IPS-18a (cell line): ENCODE measurements around the gene ATXN7.
A peak's percentile ranks its signal among the peaks of the same experiment; 100 is the strongest.

Experiments used
- H3K27ac ChIP-seq: one replicate; pipeline ENCODE4 v1.5.1; 2013; ENCODE audit warnings: low read length
- H3K27me3 ChIP-seq: one replicate; pipeline ENCODE4 v1.6.1; 2013; ENCODE audit warnings: mild to moderate bottlenecking, low read length; ENCODE audit not compliant: control insufficient read depth, insufficient read depth
- H3K36me3 ChIP-seq: one replicate; pipeline ENCODE4 v1.6.1; 2013; ENCODE audit warnings: low read depth, low read length; ENCODE audit not compliant: control insufficient read depth
- H3K4me1 ChIP-seq: one replicate; pipeline ENCODE4 v1.6.1; 2013; ENCODE audit warnings: low read depth, low read length; ENCODE audit not compliant: control insufficient read depth
- H3K4me3 ChIP-seq: one replicate; pipeline ENCODE4 v1.5.1; 2013; ENCODE audit warnings: low read length
- H3K9ac ChIP-seq: one replicate; pipeline ENCODE4 v1.6.1; 2013; ENCODE audit warnings: mild to moderate bottlenecking, low read length, moderate library complexity
- H3K9me3 ChIP-seq: one replicate; pipeline ENCODE4 v1.6.1; 2013; ENCODE audit warnings: low read depth, low read length; ENCODE audit not compliant: control insufficient read depth

The ATXN7 gene

DNA sequence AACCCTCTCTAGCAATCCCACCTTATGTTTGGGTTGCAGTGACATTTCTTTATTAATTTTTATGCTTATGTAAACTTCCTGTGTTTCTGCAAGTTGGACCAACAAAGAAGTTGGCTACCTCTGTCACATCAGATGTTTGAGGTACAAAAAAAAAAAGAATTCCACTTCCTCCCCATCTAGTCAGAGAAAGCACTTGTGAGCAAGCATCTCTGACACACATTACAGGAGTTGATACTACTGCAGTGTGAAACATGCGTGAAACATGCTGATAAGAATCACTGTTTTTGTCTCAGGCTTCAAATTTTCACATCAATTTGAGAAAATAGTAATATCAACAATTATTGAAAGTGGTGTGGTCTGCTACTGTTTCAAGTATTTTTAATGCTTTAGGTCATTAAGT is 47.2 kb downstream of the ATXN7 start:
- Histone ChIP-seq H3K9ac (peak overlapping the region; percentile 56), H3K4me3 (peak overlapping the region; percentile 77), H3K27ac (no peak overlapping the region)

GRCh38 chr3:63911509-63911872 is 47.8 kb downstream of the ATXN7 start:
- H3K36me3 ChIP-seq = no peaks in the 10 kb centered on the region
- no peaks in the 10 kb centered on the region for H3K9me3 ChIP-seq
- peak overlapping the region; percentile 77 for H3K4me3 ChIP-seq
- peaks cover 32% of the 10 kb centered on the region for H3K27me3 ChIP-seq
- peaks cover 13% of the 10 kb centered on the region for H3K4me1 ChIP-seq
- no peak overlapping the region for H3K27ac ChIP-seq
- H3K9ac ChIP-seq = peak overlapping the region; percentile 56

More for the DNA sequence above, 47.2 kb downstream of the ATXN7 start:
- Histone ChIP-seq H3K36me3 (no peaks in the 10 kb centered on the region), H3K27me3 (peaks cover 32% of the 10 kb centered on the region), H3K9me3 (no peaks in the 10 kb centered on the region), H3K4me1 (peaks cover 13% of the 10 kb centered on the region)

GRCh38 chr3:63911873-63912767 is 48.5 kb downstream of the ATXN7 start, which contains the start of gene SCAANT1:
Gene SCAANT1, minus strand, starts transcription at chr3:63912383.
- Histone ChIP-seq H3K4me3 (peak within 1 kb of the TSS; percentile 81), H3K27me3 (peaks cover 32% of the 10 kb centered on the region), H3K9me3 (no peaks in the 10 kb centered on the region), H3K9ac (peak within 1 kb of the TSS; percentile 56), H3K4me1 (peaks cover 13% of the 10 kb centered on the region), H3K36me3 (peaks cover 1% of the 10 kb centered on the region), H3K27ac (no peak within 1 kb of the TSS)

DNA sequence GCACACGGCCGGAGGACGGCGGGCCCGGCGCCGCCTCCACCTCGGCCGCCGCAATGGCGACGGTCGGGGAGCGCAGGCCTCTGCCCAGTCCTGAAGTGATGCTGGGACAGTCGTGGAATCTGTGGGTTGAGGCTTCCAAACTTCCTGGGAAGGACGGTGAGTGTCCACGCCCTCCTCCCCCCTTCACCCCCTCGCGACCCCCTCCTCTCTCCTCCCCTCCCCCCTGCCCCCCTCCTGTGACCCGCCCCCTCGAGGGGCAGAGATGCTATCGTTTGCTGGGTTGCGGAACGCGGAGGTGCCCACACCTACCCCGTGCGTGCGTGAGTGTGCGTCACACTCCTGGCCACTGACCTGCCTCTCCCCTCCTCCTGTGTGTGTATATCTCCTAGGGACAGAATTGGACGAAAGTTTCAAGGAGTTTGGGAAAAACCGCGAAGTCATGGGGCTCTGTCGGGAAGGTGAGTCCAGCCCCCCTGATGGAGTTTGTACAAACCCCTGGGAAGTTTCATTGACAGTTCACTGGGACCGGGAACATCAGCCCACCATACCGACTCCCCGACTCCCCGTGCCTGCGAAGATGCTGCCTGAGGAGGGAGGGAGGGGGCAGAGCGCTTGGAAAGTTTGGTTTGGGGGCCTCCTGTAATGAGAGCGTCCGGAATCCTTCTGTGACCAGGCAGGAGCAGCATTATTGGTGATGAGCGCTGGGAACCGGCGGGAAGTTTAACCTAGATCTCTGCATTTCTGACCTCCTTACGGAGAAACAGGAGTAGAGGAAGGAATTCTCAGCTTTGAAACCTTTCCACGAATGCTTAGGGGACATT is 49.3 kb downstream of the ATXN7 start:
- Histone ChIP-seq H3K9me3 (no peaks in the 10 kb centered on the region), H3K27ac (no peak overlapping the region), H3K9ac (peak overlapping the region; percentile 43), H3K36me3 (peaks cover 3% of the 10 kb centered on the region), H3K4me3 (peak overlapping the region; percentile 81), H3K27me3 (peaks cover 32% of the 10 kb centered on the region), H3K4me1 (peaks cover 13% of the 10 kb centered on the region)

- Histone ChIP-seq H3K9ac (no peak overlapping the region), H3K27ac (no peak overlapping the region), H3K9me3 (no peaks in the 10 kb centered on the region), H3K36me3 (peaks cover 3% of the 10 kb centered on the region), H3K4me3 (no peak overlapping the region), H3K4me1 (peaks cover 13% of the 10 kb centered on the region), H3K27me3 (peaks cover 32% of the 10 kb centered on the region)
These were observed 50.6 kb downstream of the ATXN7 start for GRCh38 chr3:63914312-63914711.

DNA sequence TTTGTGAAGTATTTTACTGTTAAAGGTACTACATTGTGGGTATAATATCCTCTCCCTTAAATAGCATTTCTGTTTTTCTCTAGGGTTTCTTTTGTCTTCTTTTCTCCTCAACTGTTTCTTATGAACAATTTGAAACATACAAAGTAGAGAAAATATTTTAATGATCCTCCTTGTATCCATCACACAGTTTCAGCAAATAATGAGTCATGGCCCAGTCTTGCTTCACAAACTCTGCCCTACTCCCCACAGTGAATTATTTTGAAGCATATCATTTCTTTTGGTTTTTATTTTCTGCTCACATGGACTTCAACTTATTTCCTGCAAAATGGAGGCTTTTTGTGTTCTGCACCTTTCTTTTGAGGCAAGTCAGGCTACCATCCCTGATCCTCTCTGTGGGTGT is 54.7 kb downstream of the ATXN7 start:
- peaks cover 3% of the 10 kb centered on the region for H3K36me3 ChIP-seq
- H3K27me3 ChIP-seq = peaks cover 13% of the 10 kb centered on the region
- H3K4me1 ChIP-seq = peaks cover 3% of the 10 kb centered on the region
- no peak overlapping the region for H3K9ac ChIP-seq
- no peaks in the 10 kb centered on the region for H3K9me3 ChIP-seq
- H3K4me3 ChIP-seq = no peak overlapping the region
- no peak overlapping the region for H3K27ac ChIP-seq

GRCh38 chr3:63920001-63920400 is 56.3 kb downstream of the ATXN7 start:
- Histone ChIP-seq H3K27ac (no peak overlapping the region), H3K27me3 (no peaks in the 10 kb centered on the region), H3K9ac (no peak overlapping the region), H3K4me3 (no peak overlapping the region), H3K4me1 (no peaks in the 10 kb centered on the region), H3K36me3 (peaks cover 3% of the 10 kb centered on the region), H3K9me3 (no peaks in the 10 kb centered on the region)

- Histone ChIP-seq H3K9ac (no peak overlapping the region), H3K27me3 (no peaks in the 10 kb centered on the region), H3K36me3 (peaks cover 12% of the 10 kb centered on the region), H3K9me3 (peaks cover 7% of the 10 kb centered on the region), H3K27ac (no peak overlapping the region), H3K4me1 (no peaks in the 10 kb centered on the region), H3K4me3 (no peak overlapping the region)
These were observed 58.2 kb downstream of the ATXN7 start for GRCh38 chr3:63921741-63922482.

DNA sequence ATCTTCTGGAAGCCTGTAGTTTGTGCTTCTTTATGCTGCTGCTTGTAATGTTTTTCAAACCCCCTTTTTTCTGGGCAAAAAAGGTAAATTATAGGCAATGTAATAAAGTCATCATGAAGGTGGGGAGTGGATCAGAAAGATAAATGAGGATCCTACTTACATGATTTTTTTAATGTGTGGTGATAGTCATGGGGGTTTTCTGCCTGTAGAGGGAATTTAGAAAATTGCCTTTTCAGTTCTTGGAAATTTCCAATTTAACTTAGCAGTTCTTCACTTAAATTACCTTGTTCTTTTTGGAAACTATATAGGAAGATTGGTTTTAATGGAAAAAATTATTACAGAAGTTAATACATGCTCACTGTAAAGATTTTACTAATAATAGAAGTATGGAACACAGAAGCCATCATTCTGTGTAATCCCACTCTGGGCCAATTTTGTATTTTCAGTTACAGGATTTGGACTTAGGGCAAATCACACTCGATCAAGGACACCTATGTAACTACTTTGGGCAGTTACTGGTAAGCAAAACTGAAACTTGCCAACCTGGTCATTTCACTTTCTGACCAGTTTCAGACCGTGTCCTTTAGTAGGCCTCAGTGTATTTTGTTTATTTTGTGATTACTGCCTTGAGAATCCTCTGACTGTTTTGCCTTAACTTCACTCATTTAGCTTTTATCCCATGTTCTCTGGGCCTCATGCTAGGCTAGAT is 59.0 kb downstream of the ATXN7 start:
- no peak overlapping the region for H3K4me3 ChIP-seq
- H3K9me3 ChIP-seq = peaks cover 7% of the 10 kb centered on the region
- H3K4me1 ChIP-seq = no peaks in the 10 kb centered on the region
- H3K9ac ChIP-seq = no peak overlapping the region
- H3K27me3 ChIP-seq = no peaks in the 10 kb centered on the region
- peaks cover 8% of the 10 kb centered on the region for H3K36me3 ChIP-seq
- no peak overlapping the region for H3K27ac ChIP-seq

DNA sequence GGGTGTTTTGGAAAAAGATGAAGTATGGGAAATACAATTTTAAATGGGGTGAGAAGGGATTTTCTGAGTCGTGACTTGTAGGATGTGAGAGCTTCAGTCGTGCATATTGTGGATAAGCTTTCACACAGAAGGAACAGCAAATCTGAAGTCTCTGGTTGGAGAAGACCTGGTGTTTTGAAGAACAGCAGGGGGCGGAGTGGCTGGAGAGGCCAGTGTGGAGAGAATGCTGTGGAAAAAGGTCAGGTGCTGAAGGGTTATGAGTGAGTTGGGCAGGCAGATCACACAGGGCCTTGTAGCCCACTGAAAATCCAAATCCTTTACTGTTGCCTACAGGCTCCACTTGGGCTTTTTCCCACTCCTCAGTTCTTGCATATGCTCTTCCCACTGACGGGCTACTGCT is 62.6 kb downstream of the ATXN7 start:
- Histone ChIP-seq H3K27me3 (no peaks in the 10 kb centered on the region), H3K27ac (no peak overlapping the region), H3K9ac (no peak overlapping the region), H3K4me1 (no peaks in the 10 kb centered on the region), H3K4me3 (no peak overlapping the region), H3K9me3 (peaks cover 7% of the 10 kb centered on the region), H3K36me3 (peaks cover 8% of the 10 kb centered on the region)
